Fibroblast of skin of abdomen (primary cell): ENCODE results near the gene NLGN1.
A peak's percentile ranks its signal among the peaks of the same experiment; 100 is the strongest.

Experiments used
- DNase-seq: peaks from one replicate; pipeline ENCODE4 v3.0.0-alpha.2; 2013

Gene NLGN1

GRCh38 chr3:173920386-173920785, 522.8 kb downstream of the NLGN1 start:
- no peak for DNase-seq

- DNase-seq, result no peak
Observed at GRCh38 chr3:173921732-173922131, 524.2 kb downstream of the NLGN1 start.

GRCh38 chr3:173923204-173923603, 525.7 kb downstream of the NLGN1 start:
- no peak for DNase-seq

- no peak for DNase-seq
Observed at GRCh38 chr3:173930251-173930650, 532.7 kb downstream of the NLGN1 start.

- DNase-seq, result peak; percentile 76
Observed at GRCh38 chr3:173932624-173933023, 535.1 kb downstream of the NLGN1 start.

GRCh38 chr3:173933113-173933512, 535.6 kb downstream of the NLGN1 start:
- DNase-seq, result no peak

GRCh38 chr3:173936316-173936715, 538.8 kb downstream of the NLGN1 start:
- no peak for DNase-seq

- peak; percentile 49 for DNase-seq
Observed at GRCh38 chr3:173938159-173938558, 540.6 kb downstream of the NLGN1 start.

- DNase-seq, result peak; percentile 68
Observed at GRCh38 chr3:173938616-173939015, 541.1 kb downstream of the NLGN1 start.

- DNase-seq, result no peak
Observed at GRCh38 chr3:173939331-173939730, 541.8 kb downstream of the NLGN1 start.

- no peak for DNase-seq
Observed at GRCh38 chr3:173943264-173943663, 545.7 kb downstream of the NLGN1 start.

GRCh38 chr3:173945170-173945569, 547.6 kb downstream of the NLGN1 start:
- no peak for DNase-seq

- no peak for DNase-seq
Observed at GRCh38 chr3:173945806-173946205, 548.3 kb downstream of the NLGN1 start.

GRCh38 chr3:173954647-173955046, 557.1 kb downstream of the NLGN1 start:
- no peak for DNase-seq

- no peak for DNase-seq
Observed at GRCh38 chr3:173957646-173958045, 560.1 kb downstream of the NLGN1 start.

- no peak for DNase-seq
Observed at GRCh38 chr3:173958805-173959204, 561.3 kb downstream of the NLGN1 start.

GRCh38 chr3:173970281-173970680, 572.7 kb downstream of the NLGN1 start:
- DNase-seq, result peak; percentile 64

- no peak for DNase-seq
Observed at GRCh38 chr3:173976281-173976680, 578.7 kb downstream of the NLGN1 start.

- peak; percentile 60 for DNase-seq
Observed at GRCh38 chr3:173977747-173978146, 580.2 kb downstream of the NLGN1 start.

- DNase-seq, result peak; percentile 90
Observed at GRCh38 chr3:173983343-173983742, 585.8 kb downstream of the NLGN1 start.

- no peak for DNase-seq
Observed at GRCh38 chr3:173986861-173987410, 589.4 kb downstream of the NLGN1 start.

GRCh38 chr3:173988909-173989308, 591.4 kb downstream of the NLGN1 start:
- DNase-seq, result no peak

GRCh38 chr3:173992416-173992815, 594.9 kb downstream of the NLGN1 start:
- DNase-seq, result no peak

GRCh38 chr3:173993299-173993698, 595.8 kb downstream of the NLGN1 start:
- DNase-seq, result peak; percentile 57

- DNase-seq, result no peak
Observed at GRCh38 chr3:174000675-174001074, 603.1 kb downstream of the NLGN1 start.
